ENCODE results near the gene BRSK2.

Gene BRSK2

GRCh38 chr11:1397146-1397861, 7.6 kb downstream of the BRSK2 start:
- no peak for DNase-seq (ENCODE audit: low read depth)

- DNase-seq (ENCODE audit: low read depth), result no peak
Observed at GRCh38 chr11:1397862-1398527, 8.3 kb downstream of the BRSK2 start.

DNA sequence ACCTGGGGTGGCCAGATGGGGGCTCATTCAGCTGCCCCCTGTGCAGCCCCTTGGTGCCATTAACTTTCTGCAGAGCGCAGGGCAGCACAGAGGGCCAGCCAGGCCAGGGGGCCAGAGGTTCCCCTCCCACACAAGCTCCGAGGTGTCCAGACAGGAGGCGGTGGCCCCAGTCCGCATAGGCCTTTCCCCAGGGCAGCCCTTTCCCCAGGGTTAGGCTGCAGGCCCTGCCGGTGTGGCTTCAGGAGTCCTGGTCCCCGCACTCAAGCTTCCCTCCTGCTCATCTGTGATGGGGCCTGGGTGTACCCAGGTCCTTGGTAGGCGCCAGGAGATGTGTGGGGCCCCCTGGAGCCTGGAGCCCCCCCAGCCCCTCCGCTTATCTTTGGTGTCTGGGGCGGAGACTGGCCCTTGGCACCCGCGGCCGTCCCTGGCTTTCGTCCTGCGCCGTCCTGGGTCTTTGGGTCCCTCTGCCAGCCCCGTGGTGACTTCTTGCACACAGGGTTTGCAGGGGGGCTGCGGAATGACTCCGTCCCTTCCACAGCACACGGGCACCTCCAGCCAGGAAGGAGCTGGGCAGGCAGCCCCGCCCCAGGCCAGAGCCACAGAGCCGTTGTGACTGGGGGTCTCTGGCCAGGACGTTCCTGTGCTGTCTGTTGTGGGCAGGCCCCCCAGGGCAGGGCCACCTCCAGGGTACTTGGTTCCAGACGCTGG, 8.9 kb downstream of the BRSK2 start:
- DNase-seq (ENCODE audit: low read depth), result no peak

GRCh38 chr11:1399386-1400316, 9.9 kb downstream of the BRSK2 start:
- DNase-seq (ENCODE audit: low read depth), result no peak

DNA sequence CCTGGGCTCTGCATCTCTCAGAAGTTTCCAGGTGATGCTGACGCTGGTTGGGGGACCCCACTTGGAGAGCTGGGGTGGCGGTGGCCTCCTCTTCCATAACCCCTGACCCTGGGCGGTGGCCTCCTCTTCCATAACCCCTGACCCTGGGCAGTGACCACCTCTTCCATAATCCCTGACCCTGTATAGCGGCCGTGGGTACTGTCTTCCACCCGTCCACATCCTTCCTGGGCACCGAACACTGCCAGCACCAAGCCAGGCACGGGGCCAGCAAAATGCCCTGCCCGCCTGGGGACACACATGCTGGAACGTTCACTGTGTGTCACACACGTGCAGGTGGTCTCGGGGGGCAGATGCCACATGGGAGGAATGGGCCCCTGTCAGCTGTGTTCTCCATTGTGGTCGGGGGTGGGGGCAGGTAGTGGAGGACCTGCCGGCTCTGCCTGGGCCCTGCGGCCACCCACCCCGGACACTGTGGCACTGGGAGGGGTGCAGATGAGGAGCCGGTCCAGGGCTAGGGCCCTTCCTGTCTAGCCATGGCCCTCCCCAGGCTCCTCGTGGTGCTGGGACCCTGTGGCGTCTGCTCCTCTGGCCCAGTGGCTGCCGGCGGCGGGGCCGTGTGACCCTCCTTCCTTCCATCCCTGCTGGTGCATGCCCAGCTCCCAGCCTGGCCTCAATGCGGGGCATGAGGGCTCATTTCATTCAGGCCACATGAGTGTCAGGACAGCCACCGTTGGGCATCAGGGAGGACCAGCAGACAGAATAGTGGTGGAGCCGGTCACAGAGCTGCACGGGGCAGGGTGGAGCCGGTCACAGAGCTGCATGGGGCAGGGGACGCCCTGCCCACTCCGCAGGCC, 10.8 kb downstream of the BRSK2 start:
- DNase-seq (ENCODE audit: low read depth), result no peak

- no peak for DNase-seq (ENCODE audit: low read depth)
Observed at GRCh38 chr11:1401171-1401445, 11.4 kb downstream of the BRSK2 start.

DNA sequence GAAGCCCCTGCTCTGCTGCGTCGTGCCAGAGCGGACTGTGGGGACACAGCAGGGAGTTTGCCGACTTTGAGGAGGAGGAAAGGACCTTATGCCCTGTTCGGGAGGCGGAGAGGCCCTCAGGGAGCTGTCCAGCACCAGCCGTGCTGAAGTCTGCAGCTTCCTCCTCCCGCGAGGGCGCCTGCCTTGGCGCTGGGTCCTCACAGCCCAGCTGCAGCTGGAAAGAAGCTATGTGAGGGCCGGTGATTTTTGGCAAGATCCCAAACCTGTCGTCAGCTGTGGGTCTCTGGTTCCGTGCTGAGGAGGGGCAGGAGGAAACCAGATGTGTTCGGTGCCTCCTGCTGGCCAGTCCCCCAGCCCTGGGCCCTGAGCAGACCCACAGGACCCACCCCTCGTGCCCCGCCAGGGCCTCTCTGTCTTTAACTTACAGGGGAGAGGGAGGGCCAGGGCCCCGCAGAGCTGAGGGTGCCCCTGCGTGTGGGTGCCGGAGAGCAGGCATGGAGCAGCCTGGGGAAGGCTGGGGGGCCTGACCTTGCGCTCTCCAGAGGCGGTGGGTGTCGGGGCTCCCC, 12.0 kb downstream of the BRSK2 start:
- no peak for DNase-seq (ENCODE audit: low read depth)

DNA sequence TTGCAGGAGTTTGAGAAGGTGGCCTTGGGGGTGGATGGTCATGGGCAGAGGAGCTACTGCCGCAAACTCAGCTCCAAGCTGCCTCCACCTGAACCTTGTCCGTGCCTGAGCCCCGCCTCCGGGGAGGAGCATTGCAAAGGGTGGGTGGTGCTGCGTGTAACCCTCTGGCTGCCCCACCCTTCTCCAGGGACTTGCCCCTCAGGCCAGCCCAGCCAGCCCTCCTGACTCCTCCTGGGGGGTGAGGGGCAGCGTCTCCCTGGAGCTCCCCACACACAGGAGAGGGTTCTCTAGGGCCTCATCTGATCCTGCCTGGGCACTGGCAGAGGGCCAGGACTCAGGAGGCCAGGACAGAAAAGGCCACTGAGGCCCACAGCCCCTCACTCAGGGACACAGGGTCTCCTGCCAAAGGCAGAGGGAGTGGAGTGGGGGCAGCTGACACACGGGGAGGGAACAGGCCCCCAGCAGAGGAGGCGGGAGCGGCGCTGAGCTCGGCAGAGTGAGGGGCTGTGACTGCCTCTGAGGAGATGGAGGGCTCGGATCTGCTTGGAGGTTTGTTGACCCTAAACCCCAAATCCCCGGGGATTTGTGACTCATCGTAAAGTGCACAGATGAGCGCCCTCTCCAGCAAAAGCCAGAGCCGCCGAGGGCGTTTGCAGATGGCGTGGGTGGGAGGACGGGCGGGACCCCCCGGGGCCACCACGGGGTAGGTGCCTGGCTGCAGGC, 12.8 kb downstream of the BRSK2 start:
- no peak for DNase-seq (ENCODE audit: low read depth)

DNA sequence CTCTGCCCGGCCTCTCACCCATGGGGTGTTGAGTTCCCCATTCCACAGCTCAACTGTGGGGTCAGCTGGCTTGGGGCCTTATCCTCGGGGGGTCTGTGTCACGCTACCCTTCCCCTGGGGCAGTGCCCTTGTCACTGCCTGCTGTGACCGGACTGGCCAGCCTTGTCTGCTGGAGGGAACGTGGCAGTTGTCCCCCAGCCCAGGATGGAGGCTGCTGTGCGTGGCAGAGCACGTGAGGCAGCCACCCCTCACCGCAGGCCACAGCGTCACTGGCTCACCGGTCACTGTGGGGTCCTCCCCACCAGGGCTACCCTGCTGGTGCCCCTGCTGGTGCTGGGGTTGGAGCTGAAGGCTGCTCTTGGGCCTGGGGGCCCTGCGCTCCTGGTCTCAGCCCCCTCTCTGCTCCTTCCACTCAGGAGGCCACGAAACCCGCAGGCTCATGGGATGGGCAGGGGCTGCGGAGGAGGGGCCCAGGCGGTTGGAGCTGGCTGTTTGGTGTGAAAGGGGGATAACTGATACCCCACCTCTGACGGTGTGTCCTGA, 13.4 kb downstream of the BRSK2 start:
- no peak for DNase-seq (ENCODE audit: low read depth)

DNA sequence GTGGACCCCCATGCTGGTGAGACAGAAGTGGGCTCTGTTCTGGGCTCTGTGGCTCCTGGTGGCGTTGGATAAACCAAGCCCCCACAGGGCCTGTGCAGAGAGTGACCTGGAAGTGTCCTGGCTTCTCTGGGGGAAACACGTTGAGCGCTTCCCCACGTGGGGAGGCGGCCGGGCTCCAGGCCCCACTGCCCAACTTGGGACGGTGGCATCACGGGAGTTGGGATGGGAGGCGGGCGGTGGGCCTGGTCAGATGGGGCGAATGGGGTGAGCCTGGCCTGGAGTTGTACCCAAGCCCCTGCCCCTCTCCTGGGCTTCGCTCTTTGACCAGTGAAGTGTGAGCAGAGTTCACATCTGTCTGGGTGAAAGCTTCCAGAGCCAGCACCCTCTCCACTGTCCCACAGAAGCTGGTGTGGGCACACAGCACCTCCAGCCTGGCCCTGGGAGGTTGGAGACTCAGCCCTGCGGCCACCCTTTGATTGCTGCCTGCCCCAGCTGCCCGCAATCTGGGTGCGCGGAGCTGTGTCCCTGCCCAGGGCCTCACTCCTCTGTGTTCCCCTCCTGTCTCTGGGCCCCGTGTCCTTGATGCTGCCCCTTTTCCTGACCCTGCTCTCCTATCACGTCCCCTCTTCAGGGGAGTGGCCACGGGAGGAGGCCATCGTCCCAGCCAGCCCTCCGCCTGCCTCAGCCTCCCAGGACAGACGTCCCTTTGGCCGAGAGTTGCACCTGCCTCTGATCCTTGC, 14.2 kb downstream of the BRSK2 start:
- DNase-seq (ENCODE audit: low read depth), result no peak

DNA sequence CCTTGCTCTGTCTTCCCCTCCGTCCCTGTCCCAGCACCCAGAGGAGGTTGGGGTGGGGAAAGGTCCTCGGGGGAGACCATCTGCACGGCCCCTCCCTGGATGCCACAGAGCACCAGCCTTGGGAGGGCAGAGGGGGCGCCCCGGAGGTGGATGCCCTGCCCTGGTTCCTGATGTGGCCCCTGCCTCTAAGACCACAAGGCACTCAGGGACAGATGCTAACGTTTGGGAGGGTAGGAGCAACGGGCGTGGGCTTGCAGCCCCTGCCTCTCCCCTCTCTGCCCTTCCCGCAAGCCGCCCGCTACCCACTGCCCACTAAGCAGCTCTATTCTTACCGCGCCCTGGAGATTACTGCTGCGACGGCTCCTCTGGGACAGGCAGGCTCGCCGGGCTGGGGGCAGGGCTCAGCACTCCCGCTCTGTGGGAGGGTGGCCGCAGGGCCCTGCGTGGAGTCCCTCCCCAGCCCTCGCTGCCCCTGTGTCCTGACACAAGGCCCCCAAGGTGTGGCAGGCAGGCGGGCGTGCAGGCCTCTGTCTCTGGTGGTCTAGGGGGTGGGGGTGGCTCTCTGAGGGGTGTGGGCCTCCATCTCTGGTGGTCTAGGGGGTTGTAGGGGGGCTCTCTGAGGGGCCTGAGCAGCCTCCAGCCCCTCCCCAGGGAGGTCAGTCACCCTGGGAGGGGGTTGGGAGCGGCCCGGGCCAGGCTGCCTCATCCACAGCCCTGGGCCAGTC, 14.9 kb downstream of the BRSK2 start:
- no peak for DNase-seq (ENCODE audit: low read depth)

- no peak for DNase-seq (ENCODE audit: low read depth)
Observed at GRCh38 chr11:1405186-1406020, 15.7 kb downstream of the BRSK2 start.

DNA sequence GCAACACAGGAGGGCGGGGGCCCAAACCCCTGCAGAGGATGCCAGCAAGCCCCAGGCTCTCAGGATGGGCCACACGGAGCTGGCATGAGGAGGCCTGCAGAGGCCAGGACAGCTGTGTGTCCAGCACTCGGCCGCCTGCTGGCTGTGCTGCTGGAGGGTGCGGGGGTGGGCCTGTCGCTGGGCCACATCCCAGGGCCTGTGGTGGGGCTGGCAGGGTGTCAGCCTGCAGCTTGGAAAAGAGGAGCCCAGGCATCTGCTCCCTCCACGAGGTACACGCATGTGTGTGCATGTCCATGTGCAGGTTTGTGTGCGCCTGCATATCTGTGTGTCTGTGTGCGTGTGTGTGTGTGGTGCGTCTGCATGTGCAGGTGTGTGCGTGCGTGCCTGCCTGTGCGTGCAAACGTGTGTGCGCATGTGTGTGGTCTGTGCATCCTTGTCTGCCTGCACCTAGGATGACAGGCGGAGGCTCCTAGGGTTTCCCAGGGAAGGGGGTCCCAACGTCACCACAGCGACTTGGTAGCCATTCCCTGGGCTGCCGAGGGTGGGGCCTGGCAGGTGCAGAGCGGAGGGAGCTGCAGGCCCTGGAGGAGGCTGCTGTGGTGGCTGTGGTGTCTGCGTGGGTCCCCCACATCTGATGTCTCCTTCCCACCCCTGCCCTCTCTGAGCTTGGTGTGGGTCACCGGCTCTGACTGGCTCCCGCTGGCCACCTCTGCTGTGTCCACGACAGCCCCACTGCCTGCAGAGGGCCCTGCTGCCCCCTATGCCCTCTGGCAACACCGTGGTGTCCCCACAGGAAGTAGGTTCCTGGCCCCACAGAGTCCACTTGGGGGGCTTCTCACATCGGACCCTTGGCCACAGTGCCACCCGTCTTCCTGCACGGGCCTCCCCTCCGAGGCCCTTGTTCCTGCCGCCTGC, 17.1 kb downstream of the BRSK2 start:
- no peak for DNase-seq (ENCODE audit: low read depth)

GRCh38 chr11:1407668-1408067, 17.9 kb downstream of the BRSK2 start:
- no peak for DNase-seq (ENCODE audit: low read depth)

DNA sequence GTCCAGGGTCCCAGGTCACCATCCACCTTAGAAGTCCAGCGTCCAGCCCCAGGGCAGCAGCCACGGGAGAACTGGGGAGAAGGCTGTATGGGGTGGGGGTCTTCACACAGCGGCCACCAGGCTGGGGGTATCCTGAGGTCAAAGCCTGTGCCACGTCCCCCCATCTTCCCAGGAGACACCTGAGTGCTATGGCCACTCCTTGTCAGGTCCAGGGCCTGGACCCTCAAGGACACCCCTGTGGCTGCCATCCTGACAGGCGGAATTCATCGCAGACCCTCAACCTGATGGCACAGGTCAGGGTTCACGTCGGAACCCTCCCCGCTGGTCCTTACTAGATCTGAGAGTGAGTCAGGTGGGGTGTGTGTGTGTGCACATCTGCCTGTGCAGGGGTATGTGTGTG, 18.6 kb downstream of the BRSK2 start:
- no peak for DNase-seq (ENCODE audit: low read depth)

DNA sequence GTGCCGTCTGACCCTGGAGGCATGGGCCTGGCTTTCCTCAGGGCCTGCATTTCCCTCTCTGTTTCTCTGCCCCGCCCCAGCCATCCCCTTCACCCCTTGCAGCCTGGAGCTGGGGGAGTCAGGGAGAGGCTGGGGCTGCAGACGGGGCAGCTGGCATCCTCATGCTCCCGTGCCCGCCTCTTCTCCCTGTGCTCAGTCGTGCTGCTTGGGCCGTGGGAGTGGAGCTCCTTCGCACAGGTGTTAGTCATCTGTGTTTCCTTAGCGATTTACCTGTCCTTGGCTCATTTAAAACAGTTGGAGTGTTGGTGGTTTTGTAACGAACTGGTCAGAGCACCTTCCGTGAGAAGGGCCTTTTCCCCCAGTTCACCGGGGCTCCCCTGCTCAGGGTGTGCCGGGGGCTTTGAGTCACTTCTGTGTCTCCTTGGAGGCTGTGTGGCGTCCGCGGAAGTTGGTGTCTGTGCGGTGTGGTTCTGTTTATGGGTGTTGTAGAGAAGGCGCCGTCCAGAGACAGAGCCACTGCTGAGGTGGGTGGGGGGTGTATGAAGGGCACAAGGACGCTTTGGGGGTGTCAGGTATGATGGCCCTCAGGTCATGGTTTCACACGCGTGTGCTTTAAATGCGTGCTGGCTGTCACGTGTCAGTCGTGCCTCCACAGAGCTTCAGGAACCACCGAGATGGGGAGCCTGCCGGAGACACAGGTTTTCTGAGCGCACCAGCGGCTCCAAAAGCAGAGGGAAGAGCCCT, 19.5 kb downstream of the BRSK2 start:
- DNase-seq (ENCODE audit: low read depth), result no peak

Measured in HS-5 (cell line).